HUES48 (cell line): ENCODE results near the gene TBC1D22A.

Source experiments
- H3K27ac ChIP-seq: one replicate; pipeline ENCODE4 v1.7.0; 2013; ENCODE audit warnings: low read depth, low read length, inconsistent platforms
- H3K27me3 ChIP-seq: 2 replicates; pipeline ENCODE4 v1.6.1; 2013; ENCODE audit warnings: mild to moderate bottlenecking, low read length; ENCODE audit not compliant: control insufficient read depth, insufficient read depth
- H3K36me3 ChIP-seq: 2 replicates; pipeline ENCODE4 v1.6.1; 2013; ENCODE audit warnings: low read length; ENCODE audit not compliant: control insufficient read depth, insufficient read depth
- H3K4me1 ChIP-seq: 2 replicates; pipeline ENCODE4 v1.6.1; 2013; ENCODE audit warnings: mild to moderate bottlenecking, low read length; ENCODE audit not compliant: control insufficient read depth, insufficient read depth
- H3K4me3 ChIP-seq: 2 replicates; pipeline ENCODE4 v1.5.1; 2013; ENCODE audit warnings: mild to moderate bottlenecking, low read depth, low read length
- H3K9ac ChIP-seq: 2 replicates; pipeline ENCODE4 v1.6.1; 2013; ENCODE audit warnings: mild to moderate bottlenecking, low read depth, low read length, moderate library complexity
- H3K9me3 ChIP-seq: 2 replicates; pipeline ENCODE4 v1.6.1; 2013; ENCODE audit warnings: low read length; ENCODE audit not compliant: control insufficient read depth, insufficient read depth

Gene TBC1D22A

GRCh38 chr22:47177334-47177815 lies 414.9 kb downstream of the TBC1D22A start:
- H3K36me3 ChIP-seq: no peaks in the 10 kb centered on the region; the same call in 1 of the 2 replicates
- no peak overlapping the region for H3K9ac ChIP-seq
- H3K4me1 ChIP-seq: no peaks in the 10 kb centered on the region
- H3K9me3 ChIP-seq: peaks cover 47% of the 10 kb centered on the region
- no peak overlapping the region for H3K27ac ChIP-seq
- H3K27me3 ChIP-seq: no peaks in the 10 kb centered on the region
- H3K4me3 ChIP-seq: no peak overlapping the region

DNA sequence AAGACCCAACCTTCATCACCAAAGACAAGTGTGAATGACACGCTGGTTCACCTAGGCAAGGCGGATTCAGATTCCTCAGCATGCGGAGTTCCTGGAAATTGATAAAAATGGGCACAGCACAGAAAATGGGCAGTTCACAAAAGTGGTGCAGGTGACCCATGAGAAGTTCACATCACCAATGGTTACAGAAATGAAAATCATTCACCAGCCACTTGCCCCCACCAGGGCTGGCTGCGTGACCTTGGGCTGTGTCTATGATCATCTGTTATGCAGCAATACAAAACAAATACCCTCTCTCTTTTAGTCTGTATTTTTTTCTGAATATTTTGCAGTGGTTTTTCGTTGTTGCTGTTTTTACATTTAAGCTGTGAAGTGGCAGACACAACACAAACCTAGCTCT lies 415.9 kb downstream of the TBC1D22A start:
- Histone ChIP-seq H3K36me3 (no peaks in the 10 kb centered on the region; the same call in 1 of the 2 replicates), H3K27me3 (no peaks in the 10 kb centered on the region), H3K9ac (no peak overlapping the region), H3K4me3 (no peak overlapping the region), H3K27ac (no peak overlapping the region), H3K9me3 (peaks cover 51% of the 10 kb centered on the region), H3K4me1 (no peaks in the 10 kb centered on the region)

- H3K36me3 ChIP-seq: no peaks in the 10 kb centered on the region
- H3K4me3 ChIP-seq: no peak overlapping the region
- no peaks in the 10 kb centered on the region for H3K4me1 ChIP-seq
- H3K9ac ChIP-seq: no peak overlapping the region
- peaks cover 70% of the 10 kb centered on the region for H3K9me3 ChIP-seq
- H3K27ac ChIP-seq: no peak overlapping the region
- no peaks in the 10 kb centered on the region for H3K27me3 ChIP-seq
Measured at GRCh38 chr22:47180796-47181195, 418.3 kb downstream of the TBC1D22A start.

- peaks cover 71% of the 10 kb centered on the region for H3K9me3 ChIP-seq
- no peaks in the 10 kb centered on the region for H3K36me3 ChIP-seq
Measured at GRCh38 chr22:47187176-47187957, 424.9 kb downstream of the TBC1D22A start.

DNA sequence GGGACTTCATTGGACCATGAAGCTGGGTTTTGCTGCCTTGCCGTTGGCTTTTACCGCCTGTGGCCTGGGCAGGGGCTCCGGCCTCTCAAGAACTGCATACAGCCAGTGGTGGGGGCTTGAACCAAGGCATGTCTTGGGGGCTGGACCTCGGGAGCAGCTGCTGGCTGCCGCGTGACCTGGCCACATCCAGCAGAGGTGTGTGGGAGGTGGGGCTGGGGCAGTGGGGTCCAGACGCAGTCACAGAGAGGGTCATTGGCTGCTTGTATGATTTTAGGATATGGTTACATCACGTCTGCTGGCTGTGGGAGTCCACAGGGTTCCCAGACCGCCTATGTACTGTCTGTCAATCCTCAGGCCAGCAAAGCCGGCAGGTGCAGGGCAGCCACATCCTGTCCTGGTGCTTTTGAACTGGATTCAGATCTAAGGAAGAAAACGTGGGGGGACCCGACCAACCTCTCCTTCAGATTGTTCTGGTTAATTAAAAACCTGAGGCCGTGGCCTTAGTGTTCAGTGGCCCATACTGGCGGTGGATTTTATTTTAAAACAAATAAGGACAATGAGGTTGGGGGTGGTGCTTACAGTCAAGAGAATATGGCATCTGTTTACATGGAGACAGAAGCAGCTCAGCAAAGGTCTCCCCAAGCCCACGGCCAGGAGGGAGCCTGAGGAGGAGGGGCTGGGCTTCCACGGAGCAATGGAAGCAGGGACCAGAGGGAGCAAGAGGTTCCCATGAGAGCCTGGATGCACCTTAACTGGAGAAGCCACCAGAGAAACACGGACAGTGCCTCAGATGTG lies 426.0 kb downstream of the TBC1D22A start:
- H3K9ac ChIP-seq: no peak overlapping the region
- H3K27ac ChIP-seq: no peak overlapping the region
- H3K36me3 ChIP-seq: no peaks in the 10 kb centered on the region
- no peaks in the 10 kb centered on the region for H3K4me1 ChIP-seq
- peaks cover 75% of the 10 kb centered on the region for H3K9me3 ChIP-seq
- no peaks in the 10 kb centered on the region for H3K27me3 ChIP-seq
- H3K4me3 ChIP-seq: no peak overlapping the region

More at GRCh38 chr22:47187176-47187957, 424.9 kb downstream of the TBC1D22A start:
- Histone ChIP-seq H3K4me1 (no peaks in the 10 kb centered on the region), H3K4me3 (no peak overlapping the region), H3K27ac (no peak overlapping the region), H3K9ac (no peak overlapping the region), H3K27me3 (no peaks in the 10 kb centered on the region)

GRCh38 chr22:47189056-47189916 lies 426.8 kb downstream of the TBC1D22A start:
- Histone ChIP-seq H3K36me3 (no peaks in the 10 kb centered on the region), H3K4me3 (no peak overlapping the region), H3K27me3 (no peaks in the 10 kb centered on the region), H3K4me1 (no peaks in the 10 kb centered on the region), H3K9me3 (peaks cover 78% of the 10 kb centered on the region), H3K9ac (no peak overlapping the region), H3K27ac (no peak overlapping the region)

GRCh38 chr22:47190276-47190956 lies 428.0 kb downstream of the TBC1D22A start:
- Histone ChIP-seq H3K9me3 (peaks cover 78% of the 10 kb centered on the region), H3K9ac (no peak overlapping the region), H3K27ac (no peak overlapping the region), H3K4me1 (no peaks in the 10 kb centered on the region), H3K36me3 (no peaks in the 10 kb centered on the region), H3K4me3 (no peak overlapping the region), H3K27me3 (no peaks in the 10 kb centered on the region)

DNA sequence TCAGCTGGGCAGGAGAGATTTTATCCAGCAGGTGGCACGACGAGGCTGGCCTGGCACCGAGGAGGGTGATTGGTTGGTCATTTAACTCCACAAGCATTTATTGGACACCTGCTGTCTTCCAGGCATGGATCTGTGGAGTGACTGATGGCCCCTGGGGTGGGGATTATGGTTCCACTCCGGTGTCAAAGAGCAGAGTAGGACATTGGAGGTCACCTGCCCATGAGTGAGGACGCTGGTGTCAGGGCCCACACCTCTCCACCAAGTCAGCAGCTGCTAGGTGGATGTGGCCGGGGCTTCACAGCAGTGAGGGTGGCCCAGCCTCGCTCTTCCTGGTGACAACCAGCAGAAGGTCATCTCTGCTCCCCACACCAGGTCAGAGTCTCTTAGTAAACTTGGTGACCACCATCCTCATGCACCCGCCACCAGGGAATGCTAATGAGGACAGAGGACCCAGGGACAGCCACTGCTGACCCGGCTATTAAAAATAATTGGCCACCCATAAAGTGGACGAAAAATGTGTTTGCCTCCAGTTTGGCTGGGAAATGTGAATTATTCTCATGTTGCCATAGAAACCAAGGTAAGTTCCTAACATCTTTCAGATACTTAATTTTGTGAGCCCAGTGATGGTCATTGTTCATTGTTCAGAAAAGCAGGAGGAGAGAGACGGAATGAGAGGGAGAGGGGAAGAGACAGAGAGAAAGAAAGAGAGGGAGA lies 428.7 kb downstream of the TBC1D22A start:
- Histone ChIP-seq H3K4me3 (no peak overlapping the region), H3K9me3 (peaks cover 78% of the 10 kb centered on the region), H3K36me3 (no peaks in the 10 kb centered on the region), H3K4me1 (no peaks in the 10 kb centered on the region), H3K9ac (no peak overlapping the region), H3K27ac (no peak overlapping the region), H3K27me3 (no peaks in the 10 kb centered on the region)

- Histone ChIP-seq H3K9ac (no peak overlapping the region), H3K36me3 (no peaks in the 10 kb centered on the region), H3K27ac (no peak overlapping the region), H3K27me3 (no peaks in the 10 kb centered on the region), H3K4me3 (no peak overlapping the region), H3K4me1 (no peaks in the 10 kb centered on the region), H3K9me3 (peaks cover 80% of the 10 kb centered on the region)
Measured at GRCh38 chr22:47191671-47192650, 429.5 kb downstream of the TBC1D22A start.
